ENCODE measurements around the gene CADPS.
"Not testable (repeated sequence)": the region's sequence is repeated elsewhere in the genome, so short reads cannot be mapped to it uniquely, and the experiment has no call there.

Gene CADPS

DNA sequence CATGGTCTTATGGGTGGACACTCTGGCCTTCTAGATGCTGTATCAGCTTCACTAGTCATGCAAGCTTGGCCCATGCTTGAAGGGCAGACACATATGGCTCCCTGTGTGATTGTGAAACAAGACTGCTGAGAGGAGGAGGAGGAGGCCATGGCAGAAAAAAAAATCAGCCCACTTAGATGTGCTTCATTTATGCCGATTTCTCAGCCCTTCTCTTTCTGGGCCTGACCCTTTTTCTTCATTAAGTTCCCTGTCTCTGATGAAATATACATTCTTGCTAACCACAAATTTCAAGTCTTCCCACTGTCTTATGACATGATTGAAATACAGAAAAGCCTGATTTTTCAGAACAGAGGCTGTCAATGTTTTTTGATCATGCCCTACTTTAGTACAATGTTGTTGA is 288.9 kb downstream of the CADPS start:
- H3K4me3 ChIP-seq (ENCODE audit: low read length), result no peak overlapping the region
- TF ChIP-seq, protein P1, sequence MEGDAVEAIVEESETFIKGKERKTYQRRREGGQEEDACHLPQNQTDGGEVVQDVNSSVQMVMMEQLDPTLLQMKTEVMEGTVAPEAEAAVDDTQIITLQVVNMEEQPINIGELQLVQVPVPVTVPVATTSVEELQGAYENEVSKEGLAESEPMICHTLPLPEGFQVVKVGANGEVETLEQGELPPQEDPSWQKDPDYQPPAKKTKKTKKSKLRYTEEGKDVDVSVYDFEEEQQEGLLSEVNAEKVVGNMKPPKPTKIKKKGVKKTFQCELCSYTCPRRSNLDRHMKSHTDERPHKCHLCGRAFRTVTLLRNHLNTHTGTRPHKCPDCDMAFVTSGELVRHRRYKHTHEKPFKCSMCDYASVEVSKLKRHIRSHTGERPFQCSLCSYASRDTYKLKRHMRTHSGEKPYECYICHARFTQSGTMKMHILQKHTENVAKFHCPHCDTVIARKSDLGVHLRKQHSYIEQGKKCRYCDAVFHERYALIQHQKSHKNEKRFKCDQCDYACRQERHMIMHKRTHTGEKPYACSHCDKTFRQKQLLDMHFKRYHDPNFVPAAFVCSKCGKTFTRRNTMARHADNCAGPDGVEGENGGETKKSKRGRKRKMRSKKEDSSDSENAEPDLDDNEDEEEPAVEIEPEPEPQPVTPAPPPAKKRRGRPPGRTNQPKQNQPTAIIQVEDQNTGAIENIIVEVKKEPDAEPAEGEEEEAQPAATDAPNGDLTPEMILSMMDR (conservative IDR thresholded peaks at IDR 0.05; ENCODE audit: low read length), result no peak
- DNase-seq (ENCODE audit: low read depth), result peak; percentile 93

DNA sequence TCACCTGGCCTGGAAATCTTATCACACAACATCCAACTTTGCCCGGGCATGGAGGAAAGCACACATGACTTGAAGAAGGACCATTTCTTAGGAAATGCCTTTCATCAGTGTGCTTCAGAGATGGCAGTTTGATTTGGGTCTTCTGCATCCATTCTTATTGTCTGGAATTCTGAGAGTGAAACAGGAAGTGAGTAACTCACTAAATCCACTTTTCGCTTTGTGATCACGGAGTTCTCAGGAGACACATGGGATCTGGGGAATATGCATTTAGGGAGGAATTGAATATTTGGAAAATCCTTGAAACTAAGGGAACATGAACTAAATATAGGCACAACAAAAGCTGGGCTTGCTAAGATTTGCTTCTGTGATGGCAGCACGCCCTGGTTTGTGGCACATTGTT is 289.4 kb downstream of the CADPS start:
- TF ChIP-seq, protein P1 (conservative IDR thresholded peaks at IDR 0.05; ENCODE audit: low read length), result no peak
- no peak for DNase-seq (ENCODE audit: low read depth)

DNA sequence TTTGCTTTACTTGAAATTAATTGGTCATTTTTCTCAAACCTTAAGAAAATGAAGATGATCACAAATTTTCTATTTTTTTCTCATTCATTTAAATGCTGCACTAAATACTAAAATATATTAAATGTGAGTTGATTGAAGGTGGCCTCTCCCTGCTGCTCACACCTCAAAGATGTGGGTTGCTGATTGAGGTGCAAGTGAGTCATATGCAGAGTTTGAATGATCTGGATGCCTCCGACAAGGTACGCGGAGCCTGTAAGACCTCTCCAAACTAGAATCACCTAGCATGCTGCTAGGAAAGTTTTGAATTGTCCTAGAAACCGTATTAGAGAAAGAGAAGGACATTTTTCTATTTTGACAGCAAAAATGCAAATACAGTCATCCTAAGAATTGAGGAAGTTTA is 290.6 kb downstream of the CADPS start:
- TF ChIP-seq, protein P1 (conservative IDR thresholded peaks at IDR 0.05; ENCODE audit: low read length), result no peak
- no peak for DNase-seq (ENCODE audit: low read depth)
- no peak overlapping the region for H3K4me3 ChIP-seq (ENCODE audit: low read length)

More for the DNA sequence above, 289.4 kb downstream of the CADPS start:
- H3K4me3 ChIP-seq (ENCODE audit: low read length), result no peak overlapping the region

DNA sequence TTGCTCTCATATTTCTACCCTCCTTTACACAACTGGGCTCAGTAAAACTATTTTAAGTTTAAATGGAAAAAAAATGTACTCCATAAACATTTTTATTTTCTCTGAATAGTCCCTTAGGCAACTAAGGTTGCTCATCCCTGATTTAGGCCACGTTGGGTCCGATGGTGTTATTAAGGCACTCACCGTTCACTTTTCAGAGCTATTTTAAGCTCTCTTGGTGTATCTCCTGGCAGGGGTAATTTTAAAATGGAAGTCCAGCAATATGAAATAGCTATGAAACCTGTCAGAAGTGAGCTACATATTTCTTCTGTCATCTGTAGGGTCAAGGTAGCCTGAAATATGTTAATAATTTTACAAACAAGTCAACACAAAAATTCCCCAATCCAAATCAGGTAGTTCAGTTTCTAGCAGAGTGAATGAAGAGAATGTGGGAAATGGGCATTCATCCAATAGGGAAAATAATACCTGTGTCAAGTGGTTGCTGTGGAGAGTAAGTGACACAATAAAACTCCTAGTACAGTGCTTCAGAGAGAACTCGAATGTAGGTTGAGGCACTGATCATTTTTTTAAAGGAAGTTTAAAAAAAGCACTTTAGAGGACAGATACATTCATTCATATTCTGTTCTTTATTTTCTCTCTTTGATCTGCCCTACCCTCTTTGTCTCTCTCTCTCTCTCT is 292.6 kb downstream of the CADPS start:
- no peak overlapping the region for H3K4me3 ChIP-seq (ENCODE audit: low read length)
- DNase-seq (ENCODE audit: low read depth), result no peak
- TF ChIP-seq, protein P1 (conservative IDR thresholded peaks at IDR 0.05; ENCODE audit: low read length), result no peak

DNA sequence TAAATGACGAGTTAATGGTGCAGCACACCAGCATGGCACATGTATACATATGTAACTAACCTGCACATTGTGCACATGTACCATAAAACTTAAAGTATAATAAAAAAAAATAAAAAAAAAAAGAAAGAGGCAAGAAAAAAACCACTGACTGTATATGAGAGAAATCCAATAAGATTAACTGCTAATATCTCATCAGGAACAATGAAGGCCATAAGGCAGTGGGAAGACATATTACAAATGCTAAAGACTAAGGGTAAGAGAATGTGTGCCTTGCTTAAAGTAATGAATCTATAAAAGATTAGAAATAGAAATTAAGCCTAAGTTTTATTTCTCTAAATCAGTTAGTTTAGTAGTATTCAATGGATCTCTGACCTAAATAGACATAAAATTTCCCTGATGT is 294.7 kb downstream of the CADPS start:
- H3K4me3 ChIP-seq (ENCODE audit: low read length); DNase-seq (ENCODE audit: low read depth): not testable (repeated sequence)

DNA sequence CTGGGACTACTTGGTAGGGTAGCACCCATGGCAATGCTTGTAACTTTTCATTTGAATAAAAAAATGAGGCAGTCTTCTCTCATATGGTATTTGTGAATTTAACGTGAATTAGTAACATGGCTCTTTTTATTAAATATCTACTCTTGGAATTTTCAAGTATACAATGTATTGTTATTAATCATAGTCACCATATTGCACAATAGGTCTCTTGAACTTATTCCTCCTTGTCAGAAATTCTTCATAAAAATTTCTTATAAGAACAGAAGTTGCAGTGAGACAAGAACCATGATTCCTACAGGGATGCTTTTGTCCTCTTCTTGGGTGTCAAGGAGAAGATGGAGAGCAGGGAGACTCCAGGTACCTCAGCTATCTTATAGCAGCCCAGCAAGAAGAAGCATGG is 298.1 kb downstream of the CADPS start:
- no peak overlapping the region for H3K4me3 ChIP-seq (ENCODE audit: low read length)
- TF ChIP-seq, protein P1 (conservative IDR thresholded peaks at IDR 0.05; ENCODE audit: low read length), result no peak
- no peak for DNase-seq (ENCODE audit: low read depth)

DNA sequence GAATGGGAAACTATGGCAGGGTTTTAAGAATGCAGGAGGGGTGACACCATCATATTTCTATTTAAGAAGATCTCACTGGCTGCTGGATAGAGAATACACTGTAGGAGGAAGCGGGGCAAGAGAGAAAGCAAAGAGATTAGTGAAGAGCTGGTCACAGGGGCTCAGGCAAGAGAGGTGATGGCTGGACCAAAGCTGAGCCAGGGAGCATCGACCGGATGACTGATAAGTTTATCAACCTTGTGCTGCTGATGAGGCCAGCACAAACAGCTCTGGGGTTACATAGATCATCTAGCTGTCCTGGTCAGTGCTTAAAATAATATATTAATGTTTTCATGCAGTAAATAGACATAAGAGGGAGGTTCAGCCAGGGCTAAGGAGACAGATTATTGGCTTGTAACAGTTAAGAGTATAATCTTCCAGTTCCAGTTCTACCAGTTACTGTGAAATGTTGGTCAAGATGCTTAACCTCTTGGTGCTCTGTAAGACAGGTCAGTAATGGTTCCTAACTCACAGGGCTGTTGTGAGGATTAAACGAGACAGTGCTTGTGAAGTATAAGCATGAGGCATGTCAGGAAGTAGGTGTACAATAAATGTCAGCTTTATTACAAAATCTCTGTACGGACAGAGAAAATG is 300.8 kb downstream of the CADPS start:
- TF ChIP-seq, protein P1 (conservative IDR thresholded peaks at IDR 0.05; ENCODE audit: low read length), result no peak
- H3K4me3 ChIP-seq (ENCODE audit: low read length), result no peak overlapping the region
- no peak for DNase-seq (ENCODE audit: low read depth)

All from AG10803 (cell line).